Measurements from ENCODE around the gene NLRP12.
"Not testable (repeated sequence)": the region's sequence is repeated elsewhere in the genome, so short reads cannot be mapped to it uniquely, and the experiment has no call there.

The NLRP12 gene

GRCh38 chr19:53774491-53774890, 49.6 kb downstream of the NLRP12 start:
- DNase-seq = not testable (repeated sequence)

DNA sequence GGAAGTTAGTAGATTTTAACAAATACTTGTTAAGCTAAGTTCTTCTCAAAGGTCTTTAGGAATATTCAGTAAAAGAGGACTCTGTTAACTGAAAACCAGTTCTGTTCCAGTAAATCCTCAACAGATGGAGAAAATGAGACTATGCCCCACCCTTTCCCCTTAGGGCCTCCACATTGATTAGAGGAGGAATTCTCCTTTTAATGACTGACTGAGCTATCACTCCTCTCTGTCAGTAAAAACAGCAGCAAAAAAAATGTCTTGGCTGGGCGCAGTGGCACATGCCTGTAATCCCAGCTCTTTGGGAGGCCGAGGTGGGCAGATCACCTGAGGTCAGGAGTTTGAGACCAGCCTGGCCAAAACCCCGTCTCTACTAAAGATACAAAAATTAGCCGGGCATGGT, 50.1 kb downstream of the NLRP12 start:
- no peak for DNase-seq

DNA sequence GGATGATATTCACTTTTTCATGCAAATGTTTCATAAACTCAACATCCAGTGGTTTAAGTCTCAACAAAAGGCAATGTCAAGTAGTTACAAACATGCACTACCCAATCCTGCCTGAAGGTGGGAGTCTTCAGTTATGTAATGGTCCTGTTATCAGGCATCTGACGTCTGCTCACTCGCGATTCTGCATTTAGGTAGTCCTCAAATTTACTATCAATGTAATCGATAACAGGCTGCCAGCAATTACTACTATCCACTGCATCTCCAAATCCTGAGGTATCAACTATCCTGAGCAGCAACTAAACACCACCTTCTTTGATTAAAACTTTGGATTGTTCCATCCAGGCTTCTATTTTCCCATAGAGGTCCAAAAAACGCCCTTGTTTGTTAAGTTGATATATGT, 51.2 kb downstream of the NLRP12 start:
- no peak for DNase-seq

GRCh38 chr19:53771144-53771543, 53.0 kb downstream of the NLRP12 start:
- no peak for DNase-seq

GRCh38 chr19:53769696-53770309, 54.3 kb downstream of the NLRP12 start:
- not testable (repeated sequence) for DNase-seq

DNA sequence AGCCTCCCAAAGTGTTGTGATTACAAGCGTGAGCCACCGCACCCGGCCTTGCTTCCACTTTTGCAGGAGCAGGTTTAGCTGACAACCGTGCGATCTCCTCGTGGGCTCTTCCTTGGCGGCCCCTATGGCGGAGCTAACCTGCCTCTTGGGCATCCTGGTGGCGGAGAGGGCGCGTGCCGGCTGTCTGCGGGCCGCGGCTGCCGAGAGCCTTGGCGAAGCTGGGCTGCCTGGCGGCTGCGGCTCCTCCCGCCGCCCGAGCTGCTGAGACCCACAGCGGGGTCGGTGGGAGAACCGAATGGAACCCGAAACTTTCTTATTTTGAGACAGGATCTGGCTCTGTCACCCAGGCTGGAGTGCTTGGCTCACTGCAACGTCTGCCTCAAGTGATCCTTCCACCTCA, 55.7 kb downstream of the NLRP12 start:
- no peak for DNase-seq

DNA sequence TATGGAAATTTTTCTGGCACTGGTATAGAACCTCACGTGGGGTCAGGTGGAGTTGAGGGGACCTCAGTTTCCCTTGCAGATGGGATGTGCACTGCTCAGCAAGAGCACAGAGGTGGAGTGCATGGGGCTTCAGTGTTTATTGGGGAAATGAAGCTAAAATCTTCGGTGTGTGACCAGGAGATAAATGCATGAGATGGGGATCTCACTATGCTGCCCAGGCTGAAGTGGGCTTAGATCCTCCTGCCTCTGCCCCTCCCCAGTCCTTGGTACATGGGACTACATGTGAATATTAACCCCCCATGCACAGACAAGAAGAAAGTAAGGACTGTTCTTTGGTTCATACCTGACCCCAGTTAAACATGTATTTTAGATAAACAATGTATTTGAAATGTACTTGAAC, 65.1 kb downstream of the NLRP12 start:
- DNase-seq = not testable (repeated sequence)
